ENCODE measurements around the gene MIGA2.

DNA sequence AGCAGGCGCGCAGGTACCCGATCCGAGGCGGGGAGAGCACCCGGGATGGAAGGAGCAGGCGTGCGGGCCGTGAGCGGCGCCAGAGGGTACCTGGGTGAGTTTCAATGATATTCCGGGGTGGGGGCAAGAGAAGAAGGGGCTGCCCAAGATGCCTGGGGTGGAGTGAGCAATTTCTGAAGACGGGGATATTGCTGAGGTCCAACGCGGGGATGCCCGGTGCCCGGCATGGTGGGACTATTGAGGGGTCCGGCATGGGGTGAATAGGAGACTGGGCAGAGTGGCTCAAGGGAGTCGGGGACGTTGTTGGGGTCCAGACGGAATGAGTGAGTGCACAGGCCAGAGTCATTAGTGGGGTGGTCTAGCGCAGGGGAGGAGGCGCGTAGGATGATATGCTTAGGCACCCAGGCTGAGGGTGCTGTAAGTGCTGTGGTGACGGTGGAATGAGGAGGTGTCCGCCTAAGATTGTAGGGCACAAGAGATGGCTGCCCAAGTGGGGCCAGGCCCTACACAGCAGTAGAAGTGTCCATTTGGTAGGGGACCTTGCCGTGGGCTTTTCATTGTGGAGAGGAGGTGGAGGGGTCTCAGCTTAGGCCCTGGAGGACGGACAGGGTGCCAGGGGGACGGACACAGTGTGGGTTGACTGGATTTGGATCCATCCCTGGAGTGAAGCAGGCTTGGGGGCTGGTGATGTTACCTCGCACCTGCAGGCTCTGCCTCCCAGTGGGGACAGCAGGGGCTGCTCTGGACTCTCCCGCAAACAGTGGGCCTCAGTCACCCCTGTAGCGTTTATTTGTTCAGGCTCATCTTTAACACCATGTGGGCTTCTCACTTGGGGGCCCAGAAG, 719 bp downstream of the MIGA2 start:
- TF ChIP-seq POLR2A (conservative IDR thresholded peaks at IDR 0.05) (no peak), TGIF2 (CRISPR knock-in tag; IDR thresholded peaks at IDR 0.05) (no peak), TEAD4 (IDR thresholded peaks at IDR 0.05; ENCODE audit: low read length) (no peak), TEAD4 (CRISPR knock-in tag; IDR thresholded peaks at IDR 0.05; ENCODE audit: borderline replicate concordance) (no peak), SP1 (CRISPR knock-in tag; IDR thresholded peaks at IDR 0.05) (no peak), CTBP1 (IDR thresholded peaks at IDR 0.05; ENCODE audit: borderline replicate concordance) (peak; percentile 23; the same call in 1 of the 2 replicates), MTA3 (IDR thresholded peaks at IDR 0.05; ENCODE audit: borderline replicate concordance) (no peak), CREB1 (IDR thresholded peaks at IDR 0.05) (no peak), CREB1 (CRISPR knock-in tag; IDR thresholded peaks at IDR 0.05) (no peak), SNRNP70 (optimal IDR thresholded peaks at IDR 0.05; ENCODE audit: low read depth, low read length) (no peak), SIN3B (IDR thresholded peaks at IDR 0.05; ENCODE audit: low read depth) (no peak)
- TF ChIP-seq, protein P1, sequence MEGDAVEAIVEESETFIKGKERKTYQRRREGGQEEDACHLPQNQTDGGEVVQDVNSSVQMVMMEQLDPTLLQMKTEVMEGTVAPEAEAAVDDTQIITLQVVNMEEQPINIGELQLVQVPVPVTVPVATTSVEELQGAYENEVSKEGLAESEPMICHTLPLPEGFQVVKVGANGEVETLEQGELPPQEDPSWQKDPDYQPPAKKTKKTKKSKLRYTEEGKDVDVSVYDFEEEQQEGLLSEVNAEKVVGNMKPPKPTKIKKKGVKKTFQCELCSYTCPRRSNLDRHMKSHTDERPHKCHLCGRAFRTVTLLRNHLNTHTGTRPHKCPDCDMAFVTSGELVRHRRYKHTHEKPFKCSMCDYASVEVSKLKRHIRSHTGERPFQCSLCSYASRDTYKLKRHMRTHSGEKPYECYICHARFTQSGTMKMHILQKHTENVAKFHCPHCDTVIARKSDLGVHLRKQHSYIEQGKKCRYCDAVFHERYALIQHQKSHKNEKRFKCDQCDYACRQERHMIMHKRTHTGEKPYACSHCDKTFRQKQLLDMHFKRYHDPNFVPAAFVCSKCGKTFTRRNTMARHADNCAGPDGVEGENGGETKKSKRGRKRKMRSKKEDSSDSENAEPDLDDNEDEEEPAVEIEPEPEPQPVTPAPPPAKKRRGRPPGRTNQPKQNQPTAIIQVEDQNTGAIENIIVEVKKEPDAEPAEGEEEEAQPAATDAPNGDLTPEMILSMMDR (IDR thresholded peaks at IDR 0.05 in 2 of 3, conservative IDR thresholded peaks at IDR 0.05 in 1 of 3; ENCODE audit: insufficient read depth in 2 of 3, low read depth in 1 of 3, low read length in 3 of 3), result peak in 2 of 3 experiments; percentile 8 to 27; a peak in 2 of 6 replicates
